ENCODE data around the gene PIAS1.

PIAS1 gene

DNA sequence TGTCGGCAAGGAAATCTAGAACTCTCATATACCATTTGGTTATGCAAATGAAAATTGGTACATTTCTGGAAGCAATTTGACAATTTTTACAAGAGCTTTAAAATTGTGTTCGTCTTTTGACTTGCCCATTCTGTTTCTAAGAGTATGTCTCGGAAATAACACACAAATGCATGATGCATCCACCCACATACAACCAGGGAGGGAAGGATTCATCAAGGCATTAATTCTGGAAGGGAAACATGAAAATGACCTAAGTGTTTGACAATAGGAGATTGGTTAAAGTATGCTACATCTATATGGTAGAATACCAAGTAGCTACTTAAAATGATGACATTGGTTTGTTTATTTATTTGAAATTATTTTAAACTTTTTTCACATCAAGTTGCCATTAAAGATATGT lies 58.6 kb downstream of the PIAS1 start:
- H3K27ac ChIP-seq (ENCODE audit: low read length) = no peak overlapping the region
- TF ChIP-seq EZH2phosphoT487 (IDR thresholded peaks at IDR 0.05; ENCODE audit: low read depth) = no peak
- TF ChIP-seq, protein P1, sequence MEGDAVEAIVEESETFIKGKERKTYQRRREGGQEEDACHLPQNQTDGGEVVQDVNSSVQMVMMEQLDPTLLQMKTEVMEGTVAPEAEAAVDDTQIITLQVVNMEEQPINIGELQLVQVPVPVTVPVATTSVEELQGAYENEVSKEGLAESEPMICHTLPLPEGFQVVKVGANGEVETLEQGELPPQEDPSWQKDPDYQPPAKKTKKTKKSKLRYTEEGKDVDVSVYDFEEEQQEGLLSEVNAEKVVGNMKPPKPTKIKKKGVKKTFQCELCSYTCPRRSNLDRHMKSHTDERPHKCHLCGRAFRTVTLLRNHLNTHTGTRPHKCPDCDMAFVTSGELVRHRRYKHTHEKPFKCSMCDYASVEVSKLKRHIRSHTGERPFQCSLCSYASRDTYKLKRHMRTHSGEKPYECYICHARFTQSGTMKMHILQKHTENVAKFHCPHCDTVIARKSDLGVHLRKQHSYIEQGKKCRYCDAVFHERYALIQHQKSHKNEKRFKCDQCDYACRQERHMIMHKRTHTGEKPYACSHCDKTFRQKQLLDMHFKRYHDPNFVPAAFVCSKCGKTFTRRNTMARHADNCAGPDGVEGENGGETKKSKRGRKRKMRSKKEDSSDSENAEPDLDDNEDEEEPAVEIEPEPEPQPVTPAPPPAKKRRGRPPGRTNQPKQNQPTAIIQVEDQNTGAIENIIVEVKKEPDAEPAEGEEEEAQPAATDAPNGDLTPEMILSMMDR (IDR thresholded peaks at IDR 0.05; ENCODE audit: low read depth, low read length) = no peak

DNA sequence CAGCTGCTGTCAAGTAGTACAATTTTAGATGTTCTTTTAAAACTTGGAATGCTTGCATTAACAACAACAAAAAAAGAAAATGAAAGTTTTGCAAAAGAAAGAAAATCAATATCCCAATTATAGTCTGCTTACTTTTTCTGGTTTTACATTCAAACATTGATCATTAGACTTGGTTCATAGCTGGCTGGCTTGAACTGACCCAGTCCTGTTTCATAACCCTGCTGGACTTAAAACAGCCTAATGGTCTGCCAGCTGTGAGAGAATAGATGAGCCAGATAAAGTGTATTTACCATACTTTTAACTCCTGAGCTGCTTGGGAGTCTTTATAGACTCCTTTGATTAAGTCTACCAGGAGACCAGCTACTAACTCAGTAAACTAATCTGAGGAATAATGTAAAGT lies 59.2 kb downstream of the PIAS1 start:
- Histone ChIP-seq H2AFZ (ENCODE audit: low read depth, low read length) (no peak overlapping the region), H4K20me1 (ENCODE audit: insufficient read depth, low read length) (peaks cover 83% of the 10 kb centered on the region), H3K4me1 (ENCODE audit: low read length) (peaks cover 17% of the 10 kb centered on the region; the same call in 1 of the 2 replicates), H3K36me3 (replicated peaks; ENCODE audit: low read depth, low read length) (peaks cover 20% of the 10 kb centered on the region), H3K27me3 (ENCODE audit: low read depth, low read length) (no peaks in the 10 kb centered on the region), H3K9me3 (ENCODE audit: insufficient read depth, low read length) (no peaks in the 10 kb centered on the region), H3K79me2 (ENCODE audit: low read length) (peaks cover 86% of the 10 kb centered on the region), H3K9ac (ENCODE audit: low read length) (no peak overlapping the region), H3K4me3 (ENCODE audit: low read length) (no peak overlapping the region), H3K4me2 (ENCODE audit: low read length) (0 out of 2 replicates have a peak overlapping the region, but pooled peaks have one; percentile 70), H3K27ac (ENCODE audit: low read length) (no peak overlapping the region)
- TF ChIP-seq, protein P1 (IDR thresholded peaks at IDR 0.05; ENCODE audit: low read depth, low read length) = no peak
- TF ChIP-seq EZH2phosphoT487 (IDR thresholded peaks at IDR 0.05; ENCODE audit: low read depth) = no peak

More for the DNA sequence above, 58.6 kb downstream of the PIAS1 start:
- H3K4me3 ChIP-seq (ENCODE audit: low read length) = no peak overlapping the region
- peaks cover 86% of the 10 kb centered on the region for H3K79me2 ChIP-seq (ENCODE audit: low read length)
- H3K9me3 ChIP-seq (ENCODE audit: insufficient read depth, low read length) = no peaks in the 10 kb centered on the region
- no peak overlapping the region for H2AFZ ChIP-seq (ENCODE audit: low read depth, low read length)
- no peaks in the 10 kb centered on the region for H3K27me3 ChIP-seq (ENCODE audit: low read depth, low read length)
- no peak overlapping the region for H3K4me2 ChIP-seq (ENCODE audit: low read length)
- H3K36me3 ChIP-seq (replicated peaks; ENCODE audit: low read depth, low read length) = peaks cover 18% of the 10 kb centered on the region
- peaks cover 85% of the 10 kb centered on the region for H4K20me1 ChIP-seq (ENCODE audit: insufficient read depth, low read length)
- H3K4me1 ChIP-seq (ENCODE audit: low read length) = peaks cover 17% of the 10 kb centered on the region; the same call in 1 of the 2 replicates
- no peak overlapping the region for H3K9ac ChIP-seq (ENCODE audit: low read length)

DNA sequence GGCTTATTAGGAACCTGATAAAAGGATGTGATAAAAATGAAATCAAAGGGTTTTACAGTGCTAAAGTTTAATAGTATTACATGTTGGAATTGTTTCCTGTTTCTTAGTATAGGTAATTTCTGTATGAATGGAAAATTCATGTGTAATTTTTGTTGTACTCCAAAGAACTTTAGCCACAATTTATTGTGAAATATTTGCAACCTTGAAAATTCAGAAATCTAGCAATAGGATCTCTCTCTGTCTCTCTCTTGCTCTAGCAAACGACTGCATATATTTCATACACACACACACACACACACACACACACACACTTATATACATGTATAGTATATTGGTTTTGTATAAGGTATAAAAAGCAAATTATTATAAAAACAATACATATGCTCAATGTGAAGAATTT lies 59.6 kb downstream of the PIAS1 start:
- peak overlapping the region; percentile 70 for H3K4me2 ChIP-seq (ENCODE audit: low read length)

DNA sequence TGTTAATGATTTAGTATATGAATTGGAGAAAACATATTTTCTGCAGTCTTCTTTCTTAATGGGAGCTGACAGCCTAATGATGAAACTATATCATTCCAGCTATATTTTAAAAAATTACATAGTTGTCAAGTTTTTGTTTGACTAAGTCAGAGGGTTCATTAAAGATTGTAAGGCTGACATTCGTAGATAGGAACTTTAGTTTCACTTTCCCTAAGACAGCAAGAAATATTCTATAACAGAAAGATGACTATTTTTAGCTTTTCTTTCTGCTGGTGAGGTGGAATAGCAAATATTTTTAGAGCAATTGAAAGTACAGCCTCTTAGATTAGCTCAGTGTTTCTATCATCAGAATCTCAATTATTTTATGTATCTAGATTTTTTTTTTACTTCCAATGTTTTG lies 60.2 kb downstream of the PIAS1 start:
- no peaks in the 10 kb centered on the region for H3K27me3 ChIP-seq (ENCODE audit: low read depth, low read length)
- peaks cover 21% of the 10 kb centered on the region for H3K36me3 ChIP-seq (replicated peaks; ENCODE audit: low read depth, low read length)
- H3K4me1 ChIP-seq (ENCODE audit: low read length) = peaks cover 17% of the 10 kb centered on the region; the same call in 1 of the 2 replicates
- H3K27ac ChIP-seq (ENCODE audit: low read length) = no peak overlapping the region
- H3K9ac ChIP-seq (ENCODE audit: low read length) = peak overlapping the region; percentile 28; the same call in 1 of the 2 replicates
- peaks cover 79% of the 10 kb centered on the region for H4K20me1 ChIP-seq (ENCODE audit: insufficient read depth, low read length)
- peak overlapping the region; percentile 70 for H3K4me2 ChIP-seq (ENCODE audit: low read length)
- peaks cover 85% of the 10 kb centered on the region for H3K79me2 ChIP-seq (ENCODE audit: low read length)
- H3K9me3 ChIP-seq (ENCODE audit: insufficient read depth, low read length) = no peaks in the 10 kb centered on the region
- TF ChIP-seq EZH2phosphoT487 (IDR thresholded peaks at IDR 0.05; ENCODE audit: low read depth) = no peak
- TF ChIP-seq, protein P1 (IDR thresholded peaks at IDR 0.05; ENCODE audit: low read depth, low read length) = no peak
- peak overlapping the region; percentile 60 for H3K4me3 ChIP-seq (ENCODE audit: low read length)
- no peak overlapping the region for H2AFZ ChIP-seq (ENCODE audit: low read depth, low read length)

More for the DNA sequence above, 59.6 kb downstream of the PIAS1 start:
- TF ChIP-seq EZH2phosphoT487 (IDR thresholded peaks at IDR 0.05; ENCODE audit: low read depth) = no peak
- TF ChIP-seq, protein P1 (IDR thresholded peaks at IDR 0.05; ENCODE audit: low read depth, low read length) = no peak
- Histone ChIP-seq H3K9ac (ENCODE audit: low read length) (no peak overlapping the region), H3K9me3 (ENCODE audit: insufficient read depth, low read length) (no peaks in the 10 kb centered on the region), H3K27me3 (ENCODE audit: low read depth, low read length) (no peaks in the 10 kb centered on the region), H3K27ac (ENCODE audit: low read length) (no peak overlapping the region), H3K79me2 (ENCODE audit: low read length) (peaks cover 86% of the 10 kb centered on the region), H2AFZ (ENCODE audit: low read depth, low read length) (no peak overlapping the region), H3K36me3 (replicated peaks; ENCODE audit: low read depth, low read length) (peaks cover 24% of the 10 kb centered on the region), H3K4me1 (ENCODE audit: low read length) (peaks cover 17% of the 10 kb centered on the region; the same call in 1 of the 2 replicates), H4K20me1 (ENCODE audit: insufficient read depth, low read length) (peaks cover 83% of the 10 kb centered on the region), H3K4me3 (ENCODE audit: low read length) (peak overlapping the region; percentile 60)
